ENCODE measurements around the gene ABCB8. TPM values are rescaled to one million over a fixed set of nuclear protein-coding genes. Genes with fewer than 3 reads are reported as not detected.

The ABCB8 gene
- total RNA-seq (10 to 100 TPM; 18.6 to 62.3 (median 51.5) TPM), polyA plus RNA-seq (10 to 100 TPM; 15.5 to 57.4 (median 50.8) TPM)
- long read RNA-seq, donor 1, result 0 reads
- long read RNA-seq, donor 2, full-length matches to known transcripts, result 1 of 1 reads
- long read RNA-seq, donor 2, partial matches to known transcripts, result 0 of 1 reads
- long read RNA-seq, donor 2, other reads (novel, unspliced or antisense), result 0 of 1 reads
- long read RNA-seq, donor 3, full-length matches to known transcripts, result 1 of 1 reads
- long read RNA-seq, donor 3, partial matches to known transcripts, result 0 of 1 reads
- long read RNA-seq, donor 3, other reads (novel, unspliced or antisense), result 0 of 1 reads
- long read RNA-seq, donor 4, full-length matches to known transcripts, result 8 of 12 reads
- long read RNA-seq, donor 4, partial matches to known transcripts, result 2 of 12 reads
- long read RNA-seq, donor 4, other reads (novel, unspliced or antisense), result 2 of 12 reads
- long read RNA-seq, donor 5, full-length matches to known transcripts, result 55 of 95 reads
- long read RNA-seq, donor 5, partial matches to known transcripts, result 22 of 95 reads
- long read RNA-seq, donor 5, other reads (novel, unspliced or antisense), result 18 of 95 reads
- long read RNA-seq, donor 6, full-length matches to known transcripts, result 2 of 4 reads
- long read RNA-seq, donor 6, partial matches to known transcripts, result 2 of 4 reads
- long read RNA-seq, donor 6, other reads (novel, unspliced or antisense), result 0 of 4 reads
- long read RNA-seq, donor 7, full-length matches to known transcripts, result 1 of 1 reads
- long read RNA-seq, donor 7, partial matches to known transcripts, result 0 of 1 reads
- long read RNA-seq, donor 7, other reads (novel, unspliced or antisense), result 0 of 1 reads
- long read RNA-seq, donor 8, full-length matches to known transcripts, result 7 of 7 reads
- long read RNA-seq, donor 8, partial matches to known transcripts, result 0 of 7 reads
- long read RNA-seq, donor 8, other reads (novel, unspliced or antisense), result 0 of 7 reads
- long read RNA-seq, donor 9, result 0 reads
- long read RNA-seq, donor 10, partial matches to known transcripts, result 0 of 1 reads
- long read RNA-seq, donor 10, other reads (novel, unspliced or antisense), result 0 of 1 reads

DNA sequence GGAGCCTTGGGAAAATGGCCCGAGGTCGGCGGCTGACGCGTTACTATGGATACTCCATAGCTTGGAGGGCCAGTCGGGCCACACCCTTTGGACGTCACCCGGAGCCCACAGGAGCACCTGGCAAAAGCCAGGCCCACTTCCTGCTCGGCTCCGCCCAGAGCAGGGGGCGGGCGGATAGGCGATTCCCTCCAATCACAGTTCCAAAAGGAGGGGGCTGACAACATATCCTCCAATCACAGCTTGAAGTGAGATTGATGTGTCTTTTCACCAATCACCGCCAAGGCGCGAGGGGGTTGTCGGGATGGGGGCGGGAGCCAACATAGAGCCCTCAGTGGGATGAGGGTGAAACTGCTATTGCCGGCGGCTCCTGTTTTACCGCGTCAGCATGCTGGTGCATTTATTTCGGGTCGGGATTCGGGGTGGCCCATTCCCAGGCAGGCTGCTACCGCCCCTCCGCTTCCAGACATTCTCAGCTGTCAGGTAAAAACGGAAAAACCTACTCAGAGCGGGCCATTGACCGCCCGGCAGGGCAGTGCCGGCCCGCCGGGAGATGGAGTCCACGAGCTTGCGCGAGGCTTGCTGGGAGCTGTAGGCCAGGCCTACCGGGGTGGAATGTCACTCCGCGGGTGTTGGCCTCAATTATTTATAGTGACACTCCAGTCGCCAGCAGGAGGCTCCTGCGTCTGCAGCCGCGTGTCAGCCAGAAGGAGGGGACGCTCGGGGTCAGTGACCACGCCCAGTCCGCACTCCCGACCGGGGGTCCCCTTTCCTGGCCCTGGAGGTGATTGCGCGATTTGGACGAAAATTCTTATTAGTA, at the start of gene ABCB8:
Gene ABCB8, plus strand, starts transcription at position 320 of the 817 bp plus-strand sequence. Its CDS starts 66 bp downstream, at position 386.
- intact Hi-C loops (cut with DNase I), result no loop called here
- H3K27ac ChIP-seq, result peak within 1 kb of the TSS; percentile 22 to 84 (median 69)
- no peaks in the 10 kb centered on the region for H3K36me3 ChIP-seq (replicated peaks in 1 of 2)
- peaks cover 6 to 16% of the 10 kb centered on the region in 2 donors for H3K4me1 ChIP-seq (replicated peaks in 1 of 2)
- peak within 1 kb of the TSS in 3 of 4 donors; percentile 57 to 90 (median 69) for H3K4me3 ChIP-seq
- WGBS, 4 donors, result 0 to 1% (median 1%) methylated on average over 23 to 53 of the region's 53 CpGs
- H3K9me3 ChIP-seq (replicated peaks in 1 of 3), result no peaks in the 10 kb centered on the region
- H3K27me3 ChIP-seq, result no peaks in the 10 kb centered on the region
- DNase-seq, result peak; percentile 97 to 100 (median 100)
- TF ChIP-seq, protein P1, sequence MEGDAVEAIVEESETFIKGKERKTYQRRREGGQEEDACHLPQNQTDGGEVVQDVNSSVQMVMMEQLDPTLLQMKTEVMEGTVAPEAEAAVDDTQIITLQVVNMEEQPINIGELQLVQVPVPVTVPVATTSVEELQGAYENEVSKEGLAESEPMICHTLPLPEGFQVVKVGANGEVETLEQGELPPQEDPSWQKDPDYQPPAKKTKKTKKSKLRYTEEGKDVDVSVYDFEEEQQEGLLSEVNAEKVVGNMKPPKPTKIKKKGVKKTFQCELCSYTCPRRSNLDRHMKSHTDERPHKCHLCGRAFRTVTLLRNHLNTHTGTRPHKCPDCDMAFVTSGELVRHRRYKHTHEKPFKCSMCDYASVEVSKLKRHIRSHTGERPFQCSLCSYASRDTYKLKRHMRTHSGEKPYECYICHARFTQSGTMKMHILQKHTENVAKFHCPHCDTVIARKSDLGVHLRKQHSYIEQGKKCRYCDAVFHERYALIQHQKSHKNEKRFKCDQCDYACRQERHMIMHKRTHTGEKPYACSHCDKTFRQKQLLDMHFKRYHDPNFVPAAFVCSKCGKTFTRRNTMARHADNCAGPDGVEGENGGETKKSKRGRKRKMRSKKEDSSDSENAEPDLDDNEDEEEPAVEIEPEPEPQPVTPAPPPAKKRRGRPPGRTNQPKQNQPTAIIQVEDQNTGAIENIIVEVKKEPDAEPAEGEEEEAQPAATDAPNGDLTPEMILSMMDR (IDR thresholded peaks at IDR 0.05), result peak in 4 of 6 experiments; percentile 39 to 64 (median 53)
- peak; percentile 26 to 61 for TF ChIP-seq POLR2A (IDR thresholded peaks at IDR 0.05)

- intact Hi-C loops (cut with DNase I), result loop anchor here (10.0 kb wide), 1 partner anchor 195 kb away; no protein-coding TSS in a partner anchor
- Histone ChIP-seq H3K27ac (peak overlapping the region in 1 of 5 donors; percentile 54), H3K27me3 (peaks cover 19% of the 10 kb centered on the region), H3K9me3 (replicated peaks in 1 of 3) (no peaks in the 10 kb centered on the region), H3K4me1 (replicated peaks in 1 of 2) (peaks cover 0 to 12% of the 10 kb centered on the region in 2 donors), H3K36me3 (replicated peaks in 1 of 2) (no peaks in the 10 kb centered on the region), H3K4me3 (no peak overlapping the region)
- no peak for TF ChIP-seq POLR2A (IDR thresholded peaks at IDR 0.05)
- TF ChIP-seq, protein P1 (IDR thresholded peaks at IDR 0.05), result no peak
- peak in 5 of 7 donors; percentile 40 to 77 (median 55) for DNase-seq
- WGBS, 4 donors, result 24 to 63% (median 31%) methylated on average over 5 to 7 of the region's 7 CpGs
These were observed 48.4 kb upstream of the ABCB8 start for GRCh38 chr7:150979713-150980390.

- WGBS, 4 donors, result 66 to 80% (median 71%) methylated on average over 2 of the region's 2 CpGs
- no peaks in the 10 kb centered on the region for H3K36me3 ChIP-seq (replicated peaks in 1 of 2)
- no peak overlapping the region for H3K4me3 ChIP-seq
- H3K27ac ChIP-seq, result no peak overlapping the region
- intact Hi-C loops (cut with DNase I), result loop anchor here (10.0 kb wide), 1 partner anchor 196 kb away; no protein-coding TSS in a partner anchor
- no peak for DNase-seq
- H3K4me1 ChIP-seq (replicated peaks in 1 of 2), result peaks cover 0 to 4% of the 10 kb centered on the region in 2 donors
- H3K27me3 ChIP-seq, result peaks cover 11% of the 10 kb centered on the region
- TF ChIP-seq, protein P1 (IDR thresholded peaks at IDR 0.05), result no peak
- TF ChIP-seq POLR2A (IDR thresholded peaks at IDR 0.05), result no peak
- no peaks in the 10 kb centered on the region for H3K9me3 ChIP-seq (replicated peaks in 1 of 3)
These were observed 47.6 kb upstream of the ABCB8 start for GRCh38 chr7:150980663-150981062.
